Measurements from ENCODE around the gene RAMP1. TPM values are rescaled to one million over a fixed set of nuclear protein-coding genes. Genes with fewer than 3 reads are reported as not detected.

Gene RAMP1
- polyA plus RNA-seq, 3 donors: 6.3 to 103 (median 7.3) TPM

- no peak overlapping the region for H3K27ac ChIP-seq (ENCODE audit: low read depth, low read length)
- 87 to 94% (median 90%) methylated on average over 14 of the region's 14 CpGs for WGBS, 3 donors
Observed at GRCh38 chr2:237873897-237874551, 14.6 kb downstream of the RAMP1 start.

GRCh38 chr2:237874585-237875161 is 15.2 kb downstream of the RAMP1 start:
- WGBS, 3 donors: 86 to 87% (median 86%) methylated on average over 7 of the region's 7 CpGs
- no peak overlapping the region for H3K27ac ChIP-seq (ENCODE audit: low read depth, low read length)

- 80 to 92% (median 85%) methylated on average over 16 of the region's 16 CpGs for WGBS, 3 donors
- no peak overlapping the region for H3K27ac ChIP-seq (ENCODE audit: low read depth, low read length)
Observed at GRCh38 chr2:237875256-237876060, 16.0 kb downstream of the RAMP1 start.

GRCh38 chr2:237876061-237876526 is 16.7 kb downstream of the RAMP1 start:
- no peak overlapping the region for H3K27ac ChIP-seq (ENCODE audit: low read depth, low read length)
- 83 to 91% (median 90%) methylated on average over 14 of the region's 14 CpGs for WGBS, 3 donors

GRCh38 chr2:237876532-237876931 is 17.1 kb downstream of the RAMP1 start:
- 78 to 83% (median 80%) methylated on average over 10 to 12 of the region's 12 CpGs for whole genome bisulfite sequencing, 3 donors
- H3K27ac ChIP-seq (ENCODE audit: low read depth, low read length): no peak overlapping the region

- 92 to 95% (median 94%) methylated on average over 23 of the region's 23 CpGs for WGBS, 3 donors
- H3K27ac ChIP-seq (ENCODE audit: low read depth, low read length): no peak overlapping the region
Observed at GRCh38 chr2:237876951-237877491, 17.6 kb downstream of the RAMP1 start.

- no peak overlapping the region for H3K27ac ChIP-seq (ENCODE audit: low read depth, low read length)
- WGBS, 3 donors: 94 to 95% (median 94%) methylated on average over 25 of the region's 25 CpGs
Observed at GRCh38 chr2:237877576-237878307, 18.3 kb downstream of the RAMP1 start.

- no peak overlapping the region for H3K27ac ChIP-seq (ENCODE audit: low read depth, low read length)
- 89 to 91% (median 91%) methylated on average over 13 to 14 of the region's 14 CpGs for WGBS, 3 donors
Observed at GRCh38 chr2:237878321-237879057, 19.1 kb downstream of the RAMP1 start.

- no peak overlapping the region for H3K27ac ChIP-seq (ENCODE audit: low read depth, low read length)
- 83 to 94% (median 89%) methylated on average over 5 of the region's 5 CpGs for WGBS, 3 donors
Observed at GRCh38 chr2:237879058-237879430, 19.6 kb downstream of the RAMP1 start.

- no peak overlapping the region for H3K27ac ChIP-seq (ENCODE audit: low read depth, low read length)
- WGBS, 3 donors: 95 to 97% (median 97%) methylated on average over 12 of the region's 12 CpGs
Observed at GRCh38 chr2:237879991-237880560, 20.7 kb downstream of the RAMP1 start.

- WGBS, 3 donors: 68 to 95% (median 85%) methylated on average over 20 of the region's 20 CpGs
- H3K27ac ChIP-seq (ENCODE audit: low read depth, low read length): no peak overlapping the region
Observed at GRCh38 chr2:237882510-237883481, 23.4 kb downstream of the RAMP1 start.

GRCh38 chr2:237883951-237884446 is 24.6 kb downstream of the RAMP1 start:
- WGBS, 3 donors: 93 to 97% (median 95%) methylated on average over 10 of the region's 10 CpGs
- no peak overlapping the region for H3K27ac ChIP-seq (ENCODE audit: low read depth, low read length)

GRCh38 chr2:237884681-237885080 is 25.3 kb downstream of the RAMP1 start:
- 79 to 90% (median 84%) methylated on average over 13 of the region's 13 CpGs for WGBS, 3 donors
- H3K27ac ChIP-seq (ENCODE audit: low read depth, low read length): no peak overlapping the region

GRCh38 chr2:237885111-237885930 is 25.9 kb downstream of the RAMP1 start:
- no peak overlapping the region for H3K27ac ChIP-seq (ENCODE audit: low read depth, low read length)
- 78 to 79% (median 78%) methylated on average over 27 of the region's 27 CpGs for WGBS, 3 donors

GRCh38 chr2:237885931-237886684 is 26.7 kb downstream of the RAMP1 start:
- no peak overlapping the region for H3K27ac ChIP-seq (ENCODE audit: low read depth, low read length)
- 62 to 80% (median 77%) methylated on average over 24 to 26 of the region's 26 CpGs for WGBS, 3 donors
